HepG2 (cell line): ENCODE data around the gene RAB3IP. TPM values are rescaled to one million over a fixed set of nuclear protein-coding genes. Genes with fewer than 3 reads are reported as not detected.

ENCODE experiments used
- ATAC-seq: fragments of 200-7000 bp; cut with Tn5 transposase; 3 replicates; pipeline ENCODE4 v1.9.1; 2020; ENCODE audit warnings: mild to moderate bottlenecking, moderate library complexity
- BruUV-seq: library from RNA; stranded (reverse); fragments of 400-500 nt; replicated peaks from 2 replicates; lab custom pipeline; 2021; lab: Mats Ljungman, UMichigan
- CTCF ChIA-PET: fragments of 300-600 bp; formaldehyde crosslinking; extraction: SDS; loops from one replicate; lab custom pipeline; 2021; ENCODE audit warnings: low total read pairs, inconsistent platforms, low intra/inter-chr PET ratio; lab: Yijun Ruan, JAX
- POLR2A ChIA-PET: fragments of 350-600 bp; sonication (Branson Sonifier 250); formaldehyde crosslinking; loops from one replicate; lab custom pipeline; 2020; ENCODE audit warnings: antibody characterized with exemption, inconsistent platforms; lab: Yijun Ruan, JAX
- DNase-seq: peaks from one replicate; pipeline ENCODE4 v3.0.0-alpha.2; 2015; ENCODE audit warnings: low spot score
- FAIRE-seq: peaks from 3 replicates; lab custom pipeline; 2011; peaks lifted over from hg19 to GRCh38; lab: Jason Lieb, UNC
- H2AFZ ChIP-seq: one replicate; pipeline ENCODE4 v1.6.1; 2011; ENCODE audit warnings: low read length, inconsistent platforms
- H3K27ac ChIP-seq: fragments of 300-600 bp; 3 replicates; pipeline ENCODE4 v1.8.0; 2011; ENCODE audit warnings: mixed run types, mild to moderate bottlenecking, mixed read lengths, low read length, inconsistent platforms; ENCODE audit not compliant: insufficient read depth; ENCODE audit errors: extremely low read length
- H3K27me3 ChIP-seq, 2 experiments: fragments of 200-600 bp in 1 of 2; 2 replicates in 1 of 2; 3 replicates in 1 of 2; pipeline versions ENCODE4 v1.6.0 to v1.8.0; 2011; ENCODE audit warnings: low read length in 2 of 2, mild to moderate bottlenecking in 2 of 2, moderate library complexity in 2 of 2, inconsistent platforms in 1 of 2; ENCODE audit not compliant: insufficient read depth in 2 of 2, control insufficient read depth in 1 of 2
- H3K36me3 ChIP-seq, 2 experiments: fragments of 200-600 bp in 1 of 2; replicated peaks in 1 of 2; 2 replicates in 1 of 2; 3 replicates in 1 of 2; pipeline versions ENCODE4 v1.5.1 to v1.8.0; 2011; ENCODE audit warnings: low read length in 2 of 2, inconsistent platforms in 1 of 2; ENCODE audit not compliant: insufficient read depth in 2 of 2, control insufficient read depth in 1 of 2
- H3K4me1 ChIP-seq: 2 replicates; pipeline ENCODE4 v1.5.1; 2012; ENCODE audit warnings: low read length, inconsistent platforms; ENCODE audit not compliant: insufficient read depth
- H3K4me2 ChIP-seq: 2 replicates; pipeline ENCODE4 v1.6.0; 2011; ENCODE audit warnings: low read depth, low read length, inconsistent platforms
- H3K4me3 ChIP-seq, 3 experiments: fragments of 200-600 bp in 1 of 3; sonication (generic), shearing (Covaris generic) in 1 of 3; replicated peaks in 1 of 3; 2 replicates each; pipeline ENCODE4 v1.5.1; 2011 to 2016; ENCODE audit warnings: low read length in 3 of 3, inconsistent platforms in 2 of 3, low read depth in 2 of 3, mild to moderate bottlenecking in 2 of 3, control low read depth in 1 of 3, mixed read lengths in 1 of 3; ENCODE audit not compliant: insufficient read depth in 1 of 3
- H3K79me2 ChIP-seq: one replicate; pipeline ENCODE4 v1.6.1; 2011; ENCODE audit warnings: low read length, inconsistent platforms; ENCODE audit not compliant: insufficient read depth
- H3K9ac ChIP-seq: 2 replicates; pipeline ENCODE4 v1.6.0; 2011; ENCODE audit warnings: mild to moderate bottlenecking, low read depth, low read length, inconsistent platforms; ENCODE audit not compliant: insufficient read depth
- H3K9me3 ChIP-seq: 2 replicates; pipeline ENCODE4 v1.5.1; 2012; ENCODE audit warnings: mild to moderate bottlenecking, low read length
- H4K20me1 ChIP-seq: 2 replicates; pipeline ENCODE4 v1.6.0; 2011; ENCODE audit warnings: inconsistent platforms, mild to moderate bottlenecking, low read length, moderate library complexity; ENCODE audit not compliant: insufficient read depth
- ATF2 ChIP-seq: sonication (generic); formaldehyde crosslinking; IDR thresholded peaks from 2 replicates; pipeline ENCODE4 v1.4.0; 2020; ENCODE audit warnings: missing genetic modification reagents
- CSRNP1 ChIP-seq: sonication (generic); formaldehyde crosslinking; IDR thresholded peaks from 2 replicates; pipeline ENCODE4 v1.8.1; 2023; ENCODE audit warnings: mild to moderate bottlenecking, missing genetic modification reagents
- ETV5 ChIP-seq: IDR thresholded peaks from 2 replicates; pipeline ENCODE4 v1.6.1; 2018; ENCODE audit warnings: missing biosample characterization, missing genetic modification reagents, inconsistent platforms, borderline replicate concordance
- POLR2AphosphoS5 ChIP-seq: IDR thresholded peaks from 2 replicates; pipeline ENCODE4 v1.6.1; 2012; ENCODE audit warnings: low read depth, low read length
- in situ Hi-C: cut with HindIII; loops from 2 replicates; pipeline ENCODE4 v1.10.0; 2017; ENCODE audit warnings: low pct_unique_long_range_greater_than_20kb; ENCODE audit not compliant: extremely low pct_ligation_motif_present
- intact Hi-C: fragments of 100-400 bp; cut with micrococcal nuclease; formaldehyde crosslinking; loops from one replicate; pipeline ENCODE4 v1.10.0; 2022; ENCODE audit not compliant: unreplicated experiment
- polyA plus RNA-seq, 8 experiments: library from polyadenylated mRNA; depleted of rRNA in 3 of 8; stranded (reverse) in 7 of 8; unstranded in 1 of 8; fragments of >200 nt; fragmentation: Illumina TruSeq in 4 of 8; extraction: Trizol in 4 of 8; gene quantifications; 2 replicates each; pipeline versions ENCODE4 v1.2.1 to v1.2.3, GENCODE V29; 2011 to 2016; ENCODE audit warnings: low read depth in 4 of 8, missing spikeins in 1 of 8, mixed read lengths in 1 of 8; ENCODE audit not compliant: insufficient read depth in 1 of 8
- total RNA-seq, 5 experiments: library from RNA; depleted of rRNA; stranded (reverse); fragments of >200 nt; fragmentation: Illumina TruSeq; extraction: Trizol; gene quantifications; 2 replicates each; pipeline ENCODE4 v1.2.3, GENCODE V29; 2016; ENCODE audit warnings: low read depth in 1 of 5

Gene RAB3IP
- total and polyA plus RNA-seq, 2 of the 13 experiments (the other 11 are each of a cell fraction or from before 2014, with no cell fraction given): 33.6 to 41.1 TPM

- TF ChIP-seq ATF2 (CRISPR knock-in tag): no peak
These were observed 44.7 kb downstream of the RAB3IP start (continued) for GRCh38 chr12:69783365-69783764.

- Histone ChIP-seq H3K79me2 (no peaks in the 10 kb centered on the region), H3K4me2 (no peak overlapping the region), H2AFZ (no peak overlapping the region), H3K4me1 (no peaks in the 10 kb centered on the region), H4K20me1 (no peaks in the 10 kb centered on the region), H3K27me3 (no peaks in the 10 kb centered on the region), H3K4me3 (no peak overlapping the region), H3K9me3 (peaks cover 32% of the 10 kb centered on the region), H3K9ac (no peak overlapping the region), H3K36me3 (peaks cover 0 to 13% of the 10 kb centered on the region in 2 experiments; a peak in 4 of 5 replicates), H3K27ac (no peak overlapping the region)
- no TSS peak for BruUV-seq
- POLR2A ChIA-PET: no interaction called here
- in situ Hi-C loops: no loop called here
- intact Hi-C loops: no loop called here
- CTCF ChIA-PET: no interaction called here
- TF ChIP-seq CSRNP1 (CRISPR knock-in tag): no peak
- no peak for TF ChIP-seq ETV5 (CRISPR knock-in tag)
- TF ChIP-seq POLR2AphosphoS5: no peak
- no peak for FAIRE-seq
- ATAC-seq: no peak
- DNase-seq: no peak
These were observed 50.7 kb downstream of the RAB3IP start for GRCh38 chr12:69789351-69789750.
